ENCODE measurements around the gene MGAM2.

Gene MGAM2

DNA sequence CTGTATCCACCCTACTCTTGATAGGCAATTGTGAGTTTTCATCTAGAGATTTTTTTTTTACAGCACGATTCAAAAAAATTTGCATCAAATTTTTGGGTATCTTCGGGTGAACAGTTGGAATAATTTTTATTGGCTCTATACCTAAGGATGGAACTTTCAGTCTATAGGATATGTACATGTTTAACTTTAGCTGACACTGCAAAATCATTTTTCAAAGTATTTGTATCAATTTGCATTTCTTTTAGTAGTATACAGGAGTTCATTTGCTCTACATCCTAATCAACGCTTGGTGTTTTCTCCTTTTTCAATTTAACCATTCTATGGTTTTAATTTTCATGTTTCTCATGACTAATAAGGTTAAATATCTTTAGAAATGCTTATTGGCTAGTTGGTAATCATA lies 11.7 kb downstream of the MGAM2 start:
- no peak for DNase-seq

DNA sequence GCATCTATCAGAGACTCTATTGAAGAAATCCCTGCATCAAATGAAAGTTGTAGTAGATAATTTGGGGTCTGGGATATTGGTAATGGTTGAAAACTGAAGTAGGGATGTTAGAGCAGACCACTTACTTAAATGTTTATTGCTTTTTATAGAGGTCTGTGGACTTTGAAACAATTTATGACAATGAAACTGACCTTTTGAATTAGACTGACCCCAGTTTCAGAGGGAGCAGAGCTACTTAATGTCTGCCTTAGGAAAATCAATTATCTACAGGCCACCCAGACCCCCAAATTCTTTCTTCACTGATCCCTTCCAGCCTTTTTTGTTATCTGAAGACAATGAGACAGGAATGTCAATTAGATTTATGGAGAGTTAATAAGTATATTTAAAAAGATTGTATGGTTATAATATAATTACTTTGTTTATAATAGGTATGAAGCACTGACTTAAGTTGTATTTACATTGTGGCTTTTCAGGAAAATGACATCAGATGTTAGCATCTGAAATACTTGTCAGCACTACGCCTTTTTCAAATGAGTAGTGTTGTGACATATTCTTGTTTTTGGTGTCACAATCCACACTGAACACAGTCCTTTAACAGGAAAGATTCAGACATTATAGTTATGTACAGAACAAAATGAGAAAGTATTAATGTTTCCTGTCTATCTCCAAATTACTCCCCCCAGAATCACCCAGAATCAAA lies 13.9 kb downstream of the MGAM2 start:
- no peak for DNase-seq

DNA sequence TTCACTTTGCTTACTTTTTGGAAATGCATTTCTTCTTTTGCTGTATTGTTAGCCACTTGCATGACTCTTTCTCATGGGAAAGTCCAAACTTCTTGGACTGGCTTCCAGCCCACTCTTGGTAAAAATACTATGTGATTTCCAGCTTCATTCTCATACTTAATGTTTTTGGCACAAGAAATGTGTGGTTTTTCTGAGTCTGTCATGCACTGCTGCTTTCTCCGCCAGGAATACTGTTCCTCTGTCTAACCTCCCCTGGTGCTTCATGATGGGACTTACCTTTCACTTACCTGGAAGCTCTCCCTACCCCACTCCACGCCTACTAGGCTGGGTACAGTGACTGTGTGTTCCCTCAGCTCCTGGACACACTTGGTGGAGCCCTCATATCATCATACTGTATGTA lies 18.7 kb downstream of the MGAM2 start:
- DNase-seq, result no peak

DNA sequence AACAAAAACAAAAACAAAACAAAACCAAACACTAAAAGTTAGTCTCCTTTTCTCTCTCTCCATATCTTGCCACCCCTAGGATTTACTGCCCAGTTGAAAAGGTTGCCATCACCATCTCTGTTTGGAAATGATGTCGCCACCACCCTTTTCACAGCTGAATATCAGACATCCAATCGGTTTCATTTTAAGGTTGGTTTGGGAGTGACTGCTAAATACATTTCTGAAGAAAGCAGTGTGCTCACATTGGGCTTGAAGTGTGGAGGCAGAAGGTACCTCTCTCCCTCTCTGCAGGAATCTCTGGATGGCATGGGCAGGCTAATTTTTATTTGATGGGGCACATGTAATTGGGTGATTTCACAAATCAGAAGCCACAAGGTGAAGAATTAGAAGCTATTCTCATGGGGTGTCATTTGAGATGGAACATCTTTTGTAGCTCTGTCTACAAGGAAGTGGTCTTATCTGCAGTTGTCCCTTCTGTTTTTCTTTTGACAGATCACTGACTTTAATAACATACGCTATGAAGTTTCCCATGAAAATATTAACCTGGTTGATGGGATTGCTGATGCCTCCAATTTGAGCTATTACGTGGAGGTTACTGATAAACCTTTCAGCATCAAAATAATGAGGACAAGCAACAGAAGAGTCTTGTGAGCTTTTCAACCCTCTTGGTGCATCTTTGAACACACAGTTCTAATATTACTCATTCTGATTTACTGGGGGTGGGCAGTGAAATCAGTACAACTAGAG lies 20.1 kb downstream of the MGAM2 start:
- no peak for DNase-seq

- DNase-seq, result no peak
Measured at GRCh38 chr7:142133731-142134148, 22.2 kb downstream of the MGAM2 start.

DNA sequence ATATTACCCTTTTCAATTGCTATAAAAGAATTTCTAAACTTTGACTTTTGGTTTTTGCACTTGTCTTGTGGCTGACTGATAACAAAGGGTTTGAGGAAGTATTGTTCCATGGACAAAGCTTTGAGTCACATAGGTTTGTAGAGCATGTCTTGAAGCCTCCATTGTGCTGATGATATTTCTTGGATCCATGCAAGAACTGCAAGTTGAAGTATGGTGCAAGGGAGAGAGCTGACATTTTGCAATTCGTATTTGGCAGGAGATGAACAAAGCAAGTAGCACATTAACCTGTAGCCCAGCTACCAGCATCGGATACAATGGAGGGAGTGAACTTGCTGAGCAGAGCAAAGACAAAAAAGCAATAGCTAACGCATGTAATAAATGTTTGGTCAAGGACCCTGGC lies 23.4 kb downstream of the MGAM2 start:
- DNase-seq, result no peak

GRCh38 chr7:142138996-142139395 lies 27.5 kb downstream of the MGAM2 start:
- no peak for DNase-seq

DNA sequence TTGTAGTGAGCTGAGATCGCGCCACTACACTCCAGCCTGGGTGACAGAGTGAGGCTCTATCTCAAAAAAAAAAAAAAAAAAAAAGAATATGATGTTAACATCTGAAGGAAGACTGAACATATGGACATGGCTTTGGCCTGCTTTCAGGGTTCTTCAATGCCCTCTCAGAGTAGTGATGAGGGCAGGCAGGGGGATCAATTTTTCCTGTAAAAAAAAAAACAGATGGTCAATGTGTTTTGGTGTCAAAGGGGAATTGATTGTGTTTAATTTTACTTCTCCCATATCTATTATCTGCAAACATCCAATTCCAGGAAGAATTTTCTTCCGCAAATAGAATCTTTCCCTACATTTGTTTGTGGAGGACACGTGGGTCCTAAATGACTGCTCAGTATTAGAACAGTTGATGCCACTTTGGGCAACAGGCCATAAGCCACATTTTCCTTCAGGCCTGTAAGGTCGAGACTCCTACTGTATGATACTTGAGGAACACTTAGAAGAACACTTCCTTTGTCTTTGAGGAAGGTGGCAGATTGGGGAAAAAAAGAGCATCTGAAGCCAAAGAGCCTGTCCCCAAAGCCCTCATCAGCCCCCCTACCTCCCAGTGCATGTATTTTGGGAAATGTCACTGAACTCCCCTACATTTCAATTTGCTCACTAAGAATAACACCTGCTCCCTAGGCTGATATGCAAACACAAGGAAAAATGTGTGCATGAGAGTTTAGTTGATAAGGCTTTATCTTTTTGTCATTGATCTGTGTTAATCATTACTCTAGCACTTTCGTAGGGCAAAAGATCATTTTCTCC lies 28.3 kb downstream of the MGAM2 start:
- no peak for DNase-seq

DNA sequence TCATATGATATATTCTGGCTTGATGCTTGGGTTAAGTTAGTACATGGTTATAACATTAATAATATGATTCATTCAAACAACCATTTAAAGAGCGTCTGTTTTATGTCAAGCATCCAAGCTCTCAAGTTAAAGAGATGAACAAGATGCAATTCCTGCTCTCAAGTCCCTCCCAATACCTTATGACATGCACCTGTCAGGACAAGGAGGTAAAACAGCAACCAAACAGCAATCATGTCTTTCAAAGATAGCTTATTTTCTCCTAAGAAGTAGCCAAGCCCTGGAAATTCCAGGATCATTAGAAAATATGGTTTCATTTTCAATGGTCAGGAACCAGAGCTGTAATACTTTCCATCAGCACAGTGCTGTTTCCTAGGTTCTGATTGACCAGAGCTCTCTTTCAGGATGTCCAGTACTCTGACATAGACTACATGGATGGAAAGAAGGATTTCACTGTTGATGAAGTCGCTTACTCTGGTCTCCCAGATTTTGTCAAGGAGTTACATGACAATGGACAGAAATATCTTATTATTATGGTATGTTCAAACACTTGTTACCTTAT lies 29.0 kb downstream of the MGAM2 start:
- no peak for DNase-seq

GRCh38 chr7:142142702-142143101 lies 31.2 kb downstream of the MGAM2 start:
- DNase-seq, result no peak

- DNase-seq, result no peak
Measured at GRCh38 chr7:142146124-142146523, 34.6 kb downstream of the MGAM2 start.

DNA sequence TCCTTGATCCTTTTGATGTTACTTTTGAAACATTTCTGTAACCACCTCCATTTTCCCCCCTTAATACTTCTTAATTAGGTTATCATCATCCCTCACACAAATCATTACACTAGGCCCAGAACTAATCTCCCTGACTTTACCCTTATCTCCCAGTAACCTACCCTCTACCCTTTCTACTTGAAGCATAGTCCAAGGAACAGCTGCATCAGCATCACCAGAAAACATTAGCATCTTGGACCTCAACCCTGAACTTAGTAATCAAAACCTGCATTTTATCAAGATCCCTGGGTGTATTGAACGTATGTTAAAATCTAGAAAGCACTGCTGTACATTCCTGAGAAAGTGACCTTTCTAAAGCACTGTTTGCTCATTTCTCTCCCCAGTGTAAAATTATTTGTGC lies 38.8 kb downstream of the MGAM2 start:
- no peak for DNase-seq

GRCh38 chr7:142150869-142151268 lies 39.4 kb downstream of the MGAM2 start:
- DNase-seq, result no peak

DNA sequence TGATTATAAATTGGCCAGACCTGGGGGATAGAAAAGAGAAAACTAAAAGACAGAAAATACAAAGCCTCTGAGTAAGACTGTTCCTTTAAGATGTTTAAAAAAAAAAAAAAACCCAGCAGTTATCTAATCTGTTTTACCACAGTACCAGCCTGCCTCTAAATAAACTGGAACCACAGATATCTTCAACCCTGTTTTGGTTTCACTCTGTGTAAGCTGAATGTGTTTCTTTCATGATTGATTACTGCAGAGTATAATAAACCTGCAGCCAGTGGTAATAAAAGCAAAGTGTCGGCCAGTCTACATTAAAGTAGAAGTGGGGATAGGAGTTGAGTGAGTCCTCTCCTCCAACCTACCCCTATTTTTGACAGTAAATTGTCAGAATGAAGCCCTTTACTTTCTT lies 40.6 kb downstream of the MGAM2 start:
- DNase-seq, result no peak

DNA sequence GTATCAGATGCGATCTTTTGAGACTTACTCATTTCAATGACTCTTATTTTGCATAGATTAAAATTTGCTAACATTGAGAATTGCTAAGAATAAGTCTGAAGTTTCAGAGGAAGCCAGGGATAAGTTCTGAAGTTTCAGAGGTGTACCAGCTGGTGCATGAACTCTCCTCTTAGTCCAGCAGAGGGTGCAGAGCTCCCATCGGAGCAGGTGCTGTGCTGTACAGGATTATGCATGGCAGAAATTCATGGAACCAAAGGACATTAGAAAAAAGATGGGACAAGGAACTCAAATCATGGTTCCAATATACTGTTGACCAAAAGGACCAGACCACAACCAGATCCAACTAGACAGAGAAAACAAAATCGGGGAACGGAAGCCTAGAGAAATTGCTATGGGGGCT lies 41.9 kb downstream of the MGAM2 start:
- no peak for DNase-seq

DNA sequence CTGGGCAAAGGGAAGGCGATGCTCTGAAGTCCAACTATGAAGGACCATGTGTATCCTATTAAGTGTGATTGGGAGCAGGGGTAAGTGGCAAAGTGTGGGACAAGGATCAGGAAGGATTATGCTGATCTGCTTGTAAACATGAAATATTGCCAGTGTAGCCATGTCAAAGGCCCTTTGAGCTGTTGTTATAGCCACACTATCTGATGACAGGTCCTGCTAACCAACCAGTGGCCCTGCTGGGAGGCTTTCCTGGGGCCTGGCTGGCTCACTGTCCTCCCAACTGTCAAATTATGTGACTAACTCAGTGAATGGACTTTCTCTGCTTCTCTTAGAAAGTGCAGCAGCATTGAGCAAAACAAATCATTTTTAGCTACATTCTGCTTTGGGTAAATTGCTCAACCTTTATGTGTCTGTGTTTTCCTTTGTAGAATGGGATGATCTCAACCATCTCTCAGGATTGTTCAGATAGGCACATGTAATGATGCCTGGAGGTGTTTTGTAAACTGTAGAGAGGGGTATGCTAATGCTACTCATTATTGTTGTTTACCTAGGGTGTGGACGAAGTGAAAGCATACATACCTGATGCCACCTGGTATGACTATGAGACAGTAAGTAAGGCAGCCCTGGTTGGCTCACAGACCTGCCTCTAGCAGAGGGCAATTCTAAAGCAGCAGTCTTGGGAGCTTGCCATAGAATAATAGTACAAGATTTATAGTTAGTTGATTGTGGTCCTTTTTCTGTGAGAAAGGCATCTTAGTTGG lies 47.4 kb downstream of the MGAM2 start:
- no peak for DNase-seq

GRCh38 chr7:142161921-142162320 lies 50.4 kb downstream of the MGAM2 start:
- no peak for DNase-seq

GRCh38 chr7:142168746-142169145 lies 57.2 kb downstream of the MGAM2 start:
- no peak for DNase-seq

DNA sequence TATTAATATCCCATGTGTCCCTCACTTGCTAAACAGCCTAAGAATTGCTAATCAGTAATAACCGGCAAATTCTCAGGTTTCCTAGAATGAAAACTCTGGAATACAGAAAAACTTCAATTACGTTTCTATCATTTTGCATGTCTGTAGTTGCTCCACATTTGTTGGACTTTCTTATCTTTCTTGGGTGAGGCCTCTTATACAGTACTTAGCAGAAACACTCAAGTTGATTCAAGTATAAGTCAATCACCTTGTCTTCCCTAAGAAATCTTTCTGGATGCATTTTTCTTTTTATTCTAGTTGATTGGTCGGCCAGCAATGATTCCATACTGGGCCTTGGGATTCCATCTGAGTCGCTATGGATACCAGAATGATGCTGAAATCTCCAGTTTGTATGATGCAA lies 61.4 kb downstream of the MGAM2 start:
- no peak for DNase-seq

GRCh38 chr7:142174441-142174840 lies 62.9 kb downstream of the MGAM2 start:
- no peak for DNase-seq

DNA sequence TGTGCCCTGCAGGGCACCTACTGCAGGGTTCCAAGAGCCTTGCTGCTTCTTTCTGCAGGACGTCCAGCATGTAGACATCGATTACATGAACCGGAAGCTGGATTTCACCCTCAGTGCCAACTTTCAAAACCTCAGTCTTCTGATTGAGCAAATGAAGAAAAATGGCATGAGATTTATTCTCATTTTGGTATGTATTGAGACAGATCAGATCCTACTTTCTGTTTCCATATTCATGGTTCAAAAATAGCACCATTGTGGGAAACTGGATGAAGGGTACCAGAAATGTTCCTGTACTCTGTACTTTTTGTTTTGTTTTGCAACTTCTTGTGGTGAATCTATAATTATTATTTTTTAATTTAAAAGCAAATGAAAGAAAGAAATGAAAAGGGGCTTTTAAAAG lies 64.1 kb downstream of the MGAM2 start:
- no peak for DNase-seq

DNA sequence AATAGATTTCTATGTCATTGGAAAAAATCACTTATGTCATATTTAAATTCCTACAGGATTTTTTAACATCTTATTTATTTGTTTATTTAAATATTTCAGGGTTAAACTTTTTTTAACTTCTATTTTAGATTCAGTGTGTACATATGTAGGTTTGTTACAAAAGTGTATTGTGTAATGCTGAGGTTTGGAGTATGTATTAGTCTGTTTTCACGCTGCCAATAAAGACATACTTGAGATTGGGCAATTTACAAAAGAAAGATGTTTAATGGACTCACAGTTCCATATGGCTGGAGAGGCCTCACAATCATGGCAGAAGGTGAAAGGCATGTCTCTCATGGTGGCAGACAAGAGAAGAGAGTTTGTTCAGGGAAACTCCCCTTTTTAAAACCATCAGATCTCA lies 65.4 kb downstream of the MGAM2 start:
- DNase-seq, result no peak

- DNase-seq, result no peak
Measured at GRCh38 chr7:142177869-142178268, 66.4 kb downstream of the MGAM2 start.
